ENCODE measurements around the gene PDE4C. TPM values are rescaled to one million over a fixed set of nuclear protein-coding genes. Genes with fewer than 3 reads are reported as not detected.
A peak's percentile ranks its signal among the peaks of the same experiment; 100 is the strongest.
"Not testable (repeated sequence)": the region's sequence is repeated elsewhere in the genome, so short reads cannot be mapped to it uniquely, and the experiment has no call there.

PDE4C gene
- total RNA-seq, 2 donors from 2014 or later = 0.31 TPM; not detected in 1

- DNase-seq (peak; percentile 60 to 77 (median 62)), ATAC-seq (peak; percentile 97)
- peak overlapping the region; percentile 91 for H3K4me3 Mint-ChIP-seq
- H3K9me3 ChIP-seq (ENCODE audit: control insufficient read depth, low read length, poor library complexity, severe bottlenecking) = no peaks in the 10 kb centered on the region
- peaks cover 18% of the 10 kb centered on the region for H3K4me1 Mint-ChIP-seq
- peaks cover 69% of the 10 kb centered on the region for H3K27me3 Mint-ChIP-seq
- H3K36me3 Mint-ChIP-seq (ENCODE audit: low read depth) = peaks cover under 1% of the 10 kb centered on the region
- H3K27ac Mint-ChIP-seq = peak overlapping the region; percentile 85
Measured at GRCh38 chr19:18224525-18225354, 1.5 kb downstream of the PDE4C start.

GRCh38 chr19:18223860-18224524, 2.2 kb downstream of the PDE4C start:
- H3K27ac Mint-ChIP-seq = peak overlapping the region; percentile 85
- no peaks in the 10 kb centered on the region for H3K36me3 Mint-ChIP-seq (ENCODE audit: low read depth)
- H3K4me3 Mint-ChIP-seq = peak overlapping the region; percentile 91
- DNase-seq = peak in 1 of 3 donors; percentile 19
- H3K9me3 ChIP-seq (ENCODE audit: control insufficient read depth, low read length, poor library complexity, severe bottlenecking) = no peaks in the 10 kb centered on the region
- peaks cover 19% of the 10 kb centered on the region for H3K4me1 Mint-ChIP-seq
- H3K27me3 Mint-ChIP-seq = peaks cover 67% of the 10 kb centered on the region
- peak; percentile 17 for ATAC-seq

DNA sequence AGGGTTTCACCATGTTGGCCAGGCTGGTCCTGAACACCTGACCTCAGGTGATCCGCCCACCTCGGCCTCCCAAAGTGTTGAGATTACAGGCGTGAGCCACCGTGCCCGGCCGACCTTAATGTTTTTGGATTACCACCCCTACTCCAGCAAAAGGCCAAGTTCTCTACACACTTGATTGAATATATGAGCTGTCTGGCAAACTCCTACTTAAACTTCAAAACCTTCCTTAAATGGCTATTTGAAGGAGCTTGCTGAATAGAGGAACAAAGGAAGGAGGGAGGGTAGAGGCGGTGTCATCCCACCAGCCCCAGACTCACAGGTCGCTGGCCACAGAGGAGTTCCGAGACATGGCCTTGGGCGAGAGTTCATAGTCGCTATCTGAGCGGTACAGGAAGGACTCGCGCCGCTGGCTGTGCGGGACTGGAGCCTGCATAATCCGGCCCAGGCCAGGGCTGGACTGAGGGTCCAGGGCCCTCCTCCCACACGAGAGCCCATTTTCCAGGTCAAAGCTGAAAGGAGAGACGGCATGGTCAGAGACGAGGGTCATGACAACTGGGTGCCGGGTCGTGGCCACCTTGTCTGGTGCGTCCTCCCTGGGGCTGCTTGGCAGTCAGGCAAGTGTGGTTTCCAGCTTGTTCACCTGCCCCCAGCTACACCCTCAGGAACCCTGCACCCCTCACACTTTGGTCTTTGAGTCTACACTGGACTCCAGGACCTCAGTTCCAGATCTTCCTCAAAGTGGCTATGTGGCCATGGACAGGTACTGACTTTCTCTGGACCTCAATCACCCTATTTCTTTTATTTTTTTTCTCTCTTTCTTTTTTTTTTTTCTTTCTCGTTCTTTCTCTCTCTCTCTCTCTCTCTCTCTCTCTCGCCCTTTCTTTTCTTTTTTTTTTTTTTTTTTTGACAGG, 4.2 kb downstream of the PDE4C start:
- no peak for ATAC-seq
- H3K4me3 Mint-ChIP-seq = no peak overlapping the region
- H3K27ac Mint-ChIP-seq = no peak overlapping the region
- no peaks in the 10 kb centered on the region for H3K9me3 ChIP-seq (ENCODE audit: control insufficient read depth, low read length, poor library complexity, severe bottlenecking)
- peaks cover 56% of the 10 kb centered on the region for H3K27me3 Mint-ChIP-seq
- no peak for DNase-seq
- peaks cover 19% of the 10 kb centered on the region for H3K4me1 Mint-ChIP-seq
- no peaks in the 10 kb centered on the region for H3K36me3 Mint-ChIP-seq (ENCODE audit: low read depth)

DNA sequence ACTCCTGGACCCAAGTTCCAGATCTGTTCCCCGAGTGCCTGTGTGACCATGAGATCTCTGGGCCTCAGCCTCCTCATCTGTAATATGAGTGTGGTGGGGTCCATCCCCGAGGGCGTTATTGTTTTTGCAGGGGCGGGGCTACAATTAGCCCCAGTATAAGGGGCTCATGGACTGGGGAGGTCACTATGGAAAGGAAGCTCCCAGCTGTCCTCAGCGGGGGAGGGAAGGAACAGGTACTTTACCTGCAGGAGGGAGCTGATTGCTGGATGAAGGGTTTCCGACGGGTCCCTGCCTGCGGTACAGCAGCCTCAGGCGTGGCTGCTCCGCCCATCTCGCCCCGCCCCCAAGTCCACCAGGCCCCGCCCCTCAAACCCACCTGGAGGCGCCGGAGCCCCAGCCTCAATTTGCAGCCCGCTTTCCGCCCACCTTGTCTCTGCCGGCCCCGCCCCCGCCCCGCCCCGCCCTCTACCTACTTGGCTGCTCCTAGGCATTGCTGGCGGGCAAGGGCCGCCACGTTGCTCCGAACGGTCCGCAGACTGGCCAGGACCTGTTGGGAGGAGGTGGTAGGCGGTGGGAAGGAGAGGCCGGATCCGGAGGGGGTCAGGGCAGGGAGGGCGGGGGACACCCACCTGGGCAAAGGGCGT, 5.5 kb downstream of the PDE4C start:
- H3K9me3 ChIP-seq (ENCODE audit: control insufficient read depth, low read length, poor library complexity, severe bottlenecking) = no peaks in the 10 kb centered on the region
- Mint-ChIP-seq H3K4me3 (peak overlapping the region; percentile 31), H3K27me3 (peaks cover 46% of the 10 kb centered on the region), H3K27ac (no peak overlapping the region), H3K36me3 (ENCODE audit: low read depth) (no peaks in the 10 kb centered on the region), H3K4me1 (peaks cover 15% of the 10 kb centered on the region)
- ATAC-seq (no peak), DNase-seq (no peak)

- Mint-ChIP-seq H3K36me3 (ENCODE audit: low read depth) (no peaks in the 10 kb centered on the region), H3K27ac (no peak overlapping the region), H3K4me1 (peaks cover 17% of the 10 kb centered on the region), H3K4me3 (no peak overlapping the region), H3K27me3 (peaks cover 40% of the 10 kb centered on the region)
- ATAC-seq (no peak), DNase-seq (no peak)
- H3K9me3 ChIP-seq (ENCODE audit: control insufficient read depth, low read length, poor library complexity, severe bottlenecking) = no peaks in the 10 kb centered on the region
Measured at GRCh38 chr19:18219911-18220631, 6.2 kb downstream of the PDE4C start.

DNA sequence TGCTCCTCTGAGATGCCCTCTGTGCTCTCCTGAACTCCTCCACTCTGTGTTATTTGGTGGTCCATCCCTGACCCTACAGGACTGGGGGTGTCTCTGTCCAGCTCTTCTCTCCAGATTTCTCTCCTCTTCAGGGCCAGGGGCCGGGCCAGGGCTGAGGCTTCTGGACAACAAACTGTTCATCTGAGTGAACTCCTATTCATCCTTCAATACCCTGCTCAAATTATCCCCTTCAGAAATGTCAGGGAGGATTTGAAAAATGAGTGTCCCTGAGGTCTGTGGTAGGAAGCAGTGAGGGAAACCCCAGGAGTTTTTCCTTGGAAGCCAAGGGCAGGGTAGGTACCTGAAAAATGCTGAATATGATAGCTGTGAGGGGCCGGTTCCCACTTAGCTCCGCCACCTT, 7.6 kb downstream of the PDE4C start:
- Mint-ChIP-seq H3K4me3 (no peak overlapping the region), H3K27ac (no peak overlapping the region), H3K36me3 (ENCODE audit: low read depth) (no peaks in the 10 kb centered on the region), H3K27me3 (peaks cover 27% of the 10 kb centered on the region), H3K4me1 (peaks cover 7% of the 10 kb centered on the region)
- ATAC-seq (no peak), DNase-seq (no peak)
- H3K9me3 ChIP-seq (ENCODE audit: control insufficient read depth, low read length, poor library complexity, severe bottlenecking) = no peaks in the 10 kb centered on the region

- Mint-ChIP-seq H3K4me3 (no peak overlapping the region), H3K27ac (no peak overlapping the region), H3K27me3 (peaks cover 23% of the 10 kb centered on the region), H3K4me1 (peaks cover 7% of the 10 kb centered on the region), H3K36me3 (ENCODE audit: low read depth) (no peaks in the 10 kb centered on the region)
- DNase-seq = no peak
- no peak for ATAC-seq
- H3K9me3 ChIP-seq (ENCODE audit: control insufficient read depth, low read length, poor library complexity, severe bottlenecking) = no peaks in the 10 kb centered on the region
Measured at GRCh38 chr19:18218159-18218558, 8.1 kb downstream of the PDE4C start.

GRCh38 chr19:18216789-18217188, 9.4 kb downstream of the PDE4C start:
- H3K9me3 ChIP-seq (ENCODE audit: control insufficient read depth, low read length, poor library complexity, severe bottlenecking) = no peaks in the 10 kb centered on the region
- H3K4me1 Mint-ChIP-seq = peaks cover 7% of the 10 kb centered on the region
- peaks cover 18% of the 10 kb centered on the region for H3K27me3 Mint-ChIP-seq
- H3K27ac Mint-ChIP-seq = no peak overlapping the region
- H3K36me3 Mint-ChIP-seq (ENCODE audit: low read depth) = no peaks in the 10 kb centered on the region
- H3K4me3 Mint-ChIP-seq = no peak overlapping the region
- DNase-seq (no peak), ATAC-seq (no peak)

DNA sequence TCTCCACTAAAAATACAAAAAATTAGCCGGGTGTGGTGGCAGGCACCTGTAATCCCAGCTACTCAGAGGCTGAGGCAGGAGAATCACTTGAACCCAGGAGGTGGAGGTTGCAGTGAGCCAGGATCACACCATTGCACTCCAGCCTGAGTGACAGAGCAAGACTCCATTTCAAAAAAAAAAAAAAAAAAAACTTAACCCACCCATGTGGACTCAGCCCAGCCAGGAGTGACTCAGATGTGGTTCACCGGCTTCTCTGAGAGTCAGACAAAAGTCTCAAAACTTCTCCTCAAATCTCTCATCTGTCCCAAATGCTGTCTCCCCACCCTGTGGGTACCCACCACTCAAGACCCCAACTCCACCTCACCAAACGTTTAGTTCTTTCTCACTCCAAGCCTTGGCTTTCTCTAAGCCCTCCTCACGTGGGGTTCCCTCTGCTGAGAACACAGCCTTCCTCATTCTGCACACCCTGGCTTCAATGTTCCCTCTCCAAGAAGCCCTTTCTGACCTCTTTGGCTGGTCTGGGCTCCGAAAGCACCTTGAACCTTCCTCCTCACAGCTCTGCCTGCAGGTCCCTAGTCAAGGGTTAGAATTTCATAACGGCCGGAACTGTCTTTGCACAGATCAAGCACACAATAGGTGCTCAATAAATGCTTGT, 11.3 kb downstream of the PDE4C start:
- H3K4me1 Mint-ChIP-seq = peaks cover 5% of the 10 kb centered on the region
- no peaks in the 10 kb centered on the region for H3K9me3 ChIP-seq (ENCODE audit: control insufficient read depth, low read length, poor library complexity, severe bottlenecking)
- no peak overlapping the region for H3K4me3 Mint-ChIP-seq
- H3K27ac Mint-ChIP-seq = peak overlapping the region; percentile 16
- peaks cover 18% of the 10 kb centered on the region for H3K27me3 Mint-ChIP-seq
- DNase-seq (no peak), ATAC-seq (no peak)
- no peaks in the 10 kb centered on the region for H3K36me3 Mint-ChIP-seq (ENCODE audit: low read depth)

- no peak for DNase-seq
- no peak overlapping the region for H3K4me3 Mint-ChIP-seq
- H3K27ac Mint-ChIP-seq = no peak overlapping the region
- H3K9me3 ChIP-seq (ENCODE audit: control insufficient read depth, low read length, poor library complexity, severe bottlenecking) = no peaks in the 10 kb centered on the region
- H3K27me3 Mint-ChIP-seq = peaks cover 23% of the 10 kb centered on the region
- H3K4me1 Mint-ChIP-seq = peaks cover 3% of the 10 kb centered on the region
- no peak for ATAC-seq
- no peaks in the 10 kb centered on the region for H3K36me3 Mint-ChIP-seq (ENCODE audit: low read depth)
Measured at GRCh38 chr19:18211683-18212082, 14.6 kb downstream of the PDE4C start.

- peak overlapping the region; percentile 11 for H3K27ac Mint-ChIP-seq
- H3K4me3 Mint-ChIP-seq = peak overlapping the region; percentile 12
- not testable (repeated sequence) for H3K9me3 ChIP-seq (ENCODE audit: control insufficient read depth, low read length, poor library complexity, severe bottlenecking); DNase-seq; H3K4me1 Mint-ChIP-seq; H3K36me3 Mint-ChIP-seq (ENCODE audit: low read depth); ATAC-seq
- peaks cover 23% of the 10 kb centered on the region for H3K27me3 Mint-ChIP-seq
Measured at GRCh38 chr19:18209912-18210311, 16.3 kb downstream of the PDE4C start.

Data from T-helper 17 cell (primary cell).